GM19372 (cell line): Measurements from ENCODE around the gene FOXL2NB.

Source experiments
- ATAC-seq: cut with Tn5 transposase; IDR thresholded peaks from one replicate; pipeline ENCODE4 v1.9.1; 2021; ENCODE audit warnings: mild to moderate bottlenecking, low read depth, moderate library complexity; ENCODE audit not compliant: unreplicated experiment

The FOXL2NB gene

GRCh38 chr3:138944929-138945708, 1.9 kb upstream of the FOXL2NB start:
- no peak for ATAC-seq

GRCh38 chr3:138945709-138946662, 1.0 kb upstream of the FOXL2NB start:
- ATAC-seq: no peak

DNA sequence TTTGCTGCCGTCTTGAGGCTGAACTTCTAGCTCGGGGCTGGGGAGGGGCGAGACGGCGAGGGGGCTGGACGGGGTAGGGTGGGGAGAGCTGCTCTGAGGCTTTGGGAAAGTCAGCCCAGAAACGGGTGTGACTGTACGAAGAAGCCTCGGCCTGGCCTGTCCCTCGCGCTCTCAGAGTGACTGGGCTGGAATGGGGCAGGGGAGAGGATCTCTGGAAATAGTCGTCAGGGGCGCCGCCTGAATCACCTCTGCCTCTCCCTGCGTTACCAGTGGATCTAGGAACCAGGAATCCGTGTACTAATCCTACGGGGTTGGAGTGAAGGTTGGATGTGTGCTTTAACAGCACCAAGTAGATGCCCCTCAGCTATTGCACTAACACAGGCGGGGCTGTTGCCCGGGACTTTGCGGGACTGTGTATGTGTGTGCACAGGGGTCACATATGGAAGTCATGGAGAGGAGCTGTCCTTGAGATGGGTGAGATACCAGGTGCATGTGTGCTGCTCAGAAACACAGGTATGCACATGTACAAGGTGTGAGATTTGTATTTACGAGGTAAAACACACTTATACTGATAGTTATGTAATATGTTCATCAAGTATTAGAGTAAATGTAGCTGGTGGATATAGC, 591 bp downstream of the FOXL2NB start:
- no peak for ATAC-seq

DNA sequence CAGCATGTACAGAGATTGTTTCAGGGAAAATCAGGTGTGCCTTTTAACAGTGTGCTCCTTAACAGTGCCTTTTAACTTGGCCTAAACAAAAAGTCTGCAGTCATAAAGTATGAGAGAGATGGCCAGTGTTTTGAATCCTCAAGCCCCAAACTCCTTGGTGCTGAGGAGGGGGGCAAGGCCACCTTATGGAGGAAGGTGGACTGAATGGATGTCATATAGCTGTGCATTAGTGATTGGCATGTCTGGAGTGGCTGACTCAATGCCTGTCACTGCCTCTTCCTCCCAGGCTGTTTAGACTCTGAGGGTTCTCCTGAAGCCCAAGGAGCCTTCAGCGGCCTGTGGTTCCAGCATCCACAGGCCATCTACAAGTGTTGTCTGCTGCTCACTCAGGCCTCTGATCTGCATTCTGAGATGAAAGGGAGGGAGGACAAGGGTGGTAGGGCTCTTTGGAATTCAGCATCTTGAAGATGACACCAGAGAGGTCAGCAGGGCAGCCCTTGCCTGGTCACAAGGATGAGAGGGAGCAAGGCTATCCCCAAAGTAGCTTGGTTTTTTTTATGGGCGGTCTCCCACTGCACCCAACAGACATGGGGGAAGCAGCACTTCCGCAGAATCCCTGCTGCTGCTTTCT, 1.5 kb downstream of the FOXL2NB start:
- no peak for ATAC-seq

DNA sequence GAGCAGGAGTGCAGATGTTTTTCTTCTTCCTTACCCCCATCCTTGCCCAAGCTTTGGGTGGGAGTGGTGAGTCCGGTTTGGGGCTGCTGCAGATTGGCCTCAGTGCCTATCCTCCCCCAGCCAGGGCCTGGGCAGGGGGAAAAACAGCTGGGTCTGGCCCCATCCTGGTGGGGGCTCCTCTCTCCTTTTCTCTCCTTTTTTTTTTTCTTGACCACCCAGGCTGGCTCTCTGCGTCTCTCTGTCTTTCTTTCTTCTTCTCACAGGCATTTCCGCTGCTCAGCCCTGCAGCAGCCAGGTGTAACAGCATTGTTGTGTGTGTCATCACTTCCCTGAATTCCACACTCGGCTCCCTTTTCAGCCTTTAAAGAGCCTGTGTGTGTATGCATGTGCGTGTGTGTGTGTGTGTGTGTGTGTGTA, 2.0 kb downstream of the FOXL2NB start:
- ATAC-seq: no peak

GRCh38 chr3:138949445-138950005, 2.5 kb downstream of the FOXL2NB start:
- ATAC-seq: no peak

DNA sequence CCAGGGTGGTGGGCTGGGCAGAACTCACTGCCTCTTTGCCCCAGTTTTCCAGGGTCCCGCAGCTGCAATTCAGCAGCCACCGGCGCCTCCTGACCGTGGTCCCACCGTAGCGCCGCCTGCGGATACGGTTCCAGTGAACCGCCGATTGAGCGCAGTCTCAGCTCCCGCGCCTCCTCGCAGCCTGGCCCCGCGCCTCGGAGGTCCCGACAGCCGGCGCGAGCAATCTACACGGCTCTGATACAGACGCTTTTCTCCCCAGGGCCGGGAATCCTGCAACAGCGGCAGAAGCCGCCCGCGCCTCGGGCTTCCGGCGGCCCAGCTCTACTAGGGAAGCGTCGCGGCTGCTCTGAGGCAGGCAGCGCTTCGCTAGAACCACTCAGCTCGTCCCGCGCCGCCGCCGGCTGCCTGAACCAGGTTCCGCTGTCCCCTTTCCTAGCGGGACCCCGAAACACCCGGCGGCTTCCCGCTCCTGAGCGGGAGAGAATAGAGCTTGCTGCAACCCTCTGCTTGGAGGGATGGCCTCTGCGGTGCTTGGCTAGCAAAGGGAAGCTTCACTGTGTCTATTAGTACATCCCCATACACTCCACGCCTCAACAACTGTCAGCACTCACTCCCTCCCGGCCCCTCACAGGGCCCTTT, 3.1 kb downstream of the FOXL2NB start:
- no peak for ATAC-seq

- ATAC-seq: no peak
Measured at GRCh38 chr3:138950701-138951100, 3.7 kb downstream of the FOXL2NB start.

GRCh38 chr3:138960417-138960852, 13.4 kb downstream of the FOXL2NB start:
- no peak for ATAC-seq

GRCh38 chr3:138962854-138963560, 16.0 kb downstream of the FOXL2NB start:
- ATAC-seq: no peak

DNA sequence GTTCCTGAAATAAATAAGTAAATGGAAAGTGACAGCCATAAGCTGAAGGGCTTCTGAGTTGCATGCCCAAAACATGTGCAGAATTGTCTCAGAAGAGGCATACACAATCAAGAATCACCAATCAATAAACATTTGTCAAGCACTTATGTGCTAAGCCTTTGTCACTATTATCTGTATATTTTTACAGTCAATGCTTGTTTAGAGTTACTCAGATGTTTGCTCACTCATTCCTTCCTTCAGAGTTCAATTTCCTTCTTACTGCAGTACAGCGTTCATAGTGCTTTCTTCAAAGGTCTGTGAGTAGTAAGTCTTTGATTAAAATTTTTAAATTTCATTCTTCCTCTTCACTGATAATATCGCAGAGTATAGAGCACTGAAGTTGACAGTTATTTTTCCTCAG, 17.2 kb downstream of the FOXL2NB start:
- no peak for ATAC-seq

- ATAC-seq: no peak
Measured at GRCh38 chr3:138964923-138965322, 17.9 kb downstream of the FOXL2NB start.

DNA sequence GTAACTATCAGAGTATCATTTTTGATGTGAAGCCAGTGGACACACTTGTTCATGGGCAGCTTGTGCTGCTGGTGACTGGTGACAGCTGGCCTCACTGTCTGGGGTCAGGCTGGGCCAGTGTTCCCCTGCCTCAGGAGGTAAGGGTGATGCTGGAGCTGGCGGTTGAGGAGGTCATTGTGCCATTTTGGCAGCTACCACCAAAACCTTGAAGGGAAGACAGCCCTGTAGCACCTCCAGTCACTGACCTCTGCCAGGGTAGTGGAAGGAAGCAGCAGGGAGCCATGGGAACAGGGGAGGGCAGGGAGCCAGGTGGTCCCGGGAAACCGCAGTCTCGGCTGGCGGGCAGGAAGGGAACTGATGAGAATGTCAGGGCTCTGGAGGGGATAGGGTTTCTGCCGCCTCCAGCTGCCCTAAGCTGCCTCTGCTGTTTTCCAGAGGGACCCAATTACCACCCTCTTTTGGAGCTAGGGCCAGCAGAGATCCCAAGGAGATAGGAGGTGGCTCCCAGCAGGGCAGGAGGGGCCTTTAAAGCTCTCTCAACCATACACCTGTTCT, 24.8 kb downstream of the FOXL2NB start:
- no peak for ATAC-seq

GRCh38 chr3:138972941-138973340, 25.9 kb downstream of the FOXL2NB start:
- no peak for ATAC-seq

DNA sequence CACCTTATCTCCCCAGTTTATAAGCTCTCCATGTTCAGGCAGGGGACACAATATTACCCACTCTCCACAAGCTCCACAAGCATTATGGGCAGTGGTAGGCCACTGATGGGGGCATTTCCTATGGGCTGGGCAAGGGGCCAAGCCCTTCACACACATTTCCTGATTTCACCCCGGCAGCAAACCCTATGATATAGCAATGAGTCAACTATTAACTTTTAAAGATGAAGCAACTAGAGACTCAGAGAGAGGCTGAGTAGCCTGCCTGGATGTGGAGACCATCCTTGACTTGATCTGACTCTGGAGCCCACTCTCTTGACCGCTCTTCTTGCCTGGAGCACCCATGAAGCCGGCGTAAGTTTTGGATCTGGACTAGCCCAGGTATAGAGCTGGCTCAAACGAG, 27.4 kb downstream of the FOXL2NB start:
- no peak for ATAC-seq

GRCh38 chr3:138975351-138975750, 28.3 kb downstream of the FOXL2NB start:
- no peak for ATAC-seq

- no peak for ATAC-seq
Measured at GRCh38 chr3:138976047-138976446, 29.0 kb downstream of the FOXL2NB start.

- ATAC-seq: no peak
Measured at GRCh38 chr3:138984816-138985215, 37.8 kb downstream of the FOXL2NB start.

DNA sequence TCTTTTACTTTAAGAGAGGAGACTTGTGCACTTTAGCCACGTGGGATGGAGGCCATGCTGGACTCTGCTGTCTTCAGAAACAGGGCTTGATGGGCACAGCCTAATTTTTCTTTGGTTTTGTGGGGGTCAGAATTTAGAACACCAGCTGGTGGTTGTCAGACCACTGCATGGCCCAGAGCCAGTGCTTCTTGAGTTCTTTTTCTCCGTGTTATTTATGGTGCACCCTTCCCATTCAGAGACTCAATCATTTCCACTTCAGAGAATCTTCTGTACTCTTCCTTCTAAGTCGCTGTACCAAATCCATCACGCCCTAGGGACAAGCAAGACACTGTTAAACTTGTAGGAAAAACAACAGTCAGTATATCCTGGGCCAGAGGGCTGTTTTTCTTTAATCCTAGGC, 38.9 kb downstream of the FOXL2NB start:
- ATAC-seq: no peak
